ENCODE data around the gene CLCN4. TPM values are rescaled to one million over a fixed set of nuclear protein-coding genes. Genes with fewer than 3 reads are reported as not detected.

The CLCN4 gene
- total and polyA plus RNA-seq, 7 experiments from 2014 or later = 0.02 to 0.42 (median 0.11) TPM; not detected in 2

- H3K4me1 Mint-ChIP-seq = peaks cover 0 to 7% (median 4%) of the 10 kb centered on the region in 7 donors
- ChIA-PET CTCF (no interaction called here), POLR2A (no interaction called here)
- Histone ChIP-seq H3K4me1 (ENCODE audit: control insufficient read depth in 2 of 2, insufficient read depth in 2 of 2, low read length in 2 of 2) (no peaks in the 10 kb centered on the region), H3K4me3 (ENCODE audit: low read length) (no peak overlapping the region), H3K27me3 (ENCODE audit: control insufficient read depth in 2 of 2, insufficient read depth in 2 of 2, low read length in 2 of 2) (no peaks in the 10 kb centered on the region), H3K36me3 (ENCODE audit: control insufficient read depth in 2 of 3, insufficient read depth in 3 of 3, low read length in 3 of 3) (no peaks in the 10 kb centered on the region), H3K9me3 (ENCODE audit: control insufficient read depth in 2 of 3, low read length in 3 of 3) (no peaks in the 10 kb centered on the region), H3K27ac (ENCODE audit: low read depth, low read length) (no peak overlapping the region)
- peaks cover 0 to 4% (median 0%) of the 10 kb centered on the region in 5 donors for H3K36me3 Mint-ChIP-seq
- DNase-seq = peak in 2 of 9 donors; percentile 1 to 6
- intact Hi-C loops (cut with micrococcal nuclease) = no loop called here
- peak overlapping the region in 3 of 10 donors; percentile 13 to 23 (median 23) for H3K4me3 Mint-ChIP-seq
- H3K27ac Mint-ChIP-seq = no peak overlapping the region
- ATAC-seq = no peak
- H3K9me3 Mint-ChIP-seq = peaks cover 0 to 1% (median 0%) of the 10 kb centered on the region in 11 donors
- peaks cover 24 to 47% (median 35%) of the 10 kb centered on the region in 5 donors for H3K27me3 Mint-ChIP-seq
Observed at GRCh38 chrX:10158279-10159144, 1.7 kb downstream of the CLCN4 start.

GRCh38 chrX:10159145-10159468 lies 2.3 kb downstream of the CLCN4 start:
- no peak for DNase-seq
- Mint-ChIP-seq H3K27ac (peak overlapping the region in 1 of 9 donors; percentile 87), H3K9me3 (peaks cover 0 to 2% (median 0%) of the 10 kb centered on the region in 11 donors), H3K4me3 (no peak overlapping the region), H3K36me3 (peaks cover 0 to 4% (median 0%) of the 10 kb centered on the region in 5 donors), H3K27me3 (peaks cover 24 to 47% (median 40%) of the 10 kb centered on the region in 5 donors), H3K4me1 (peaks cover 0 to 7% (median 4%) of the 10 kb centered on the region in 7 donors)
- no peak overlapping the region for H3K4me3 ChIP-seq (ENCODE audit: low read length)
- no peak for ATAC-seq
- no peaks in the 10 kb centered on the region for H3K4me1 ChIP-seq (ENCODE audit: control insufficient read depth in 2 of 2, insufficient read depth in 2 of 2, low read length in 2 of 2)
- no peaks in the 10 kb centered on the region for H3K27me3 ChIP-seq (ENCODE audit: control insufficient read depth in 2 of 2, insufficient read depth in 2 of 2, low read length in 2 of 2)
- CTCF ChIA-PET = no interaction called here
- H3K27ac ChIP-seq (ENCODE audit: low read depth, low read length) = no peak overlapping the region
- H3K9me3 ChIP-seq (ENCODE audit: control insufficient read depth in 2 of 3, low read length in 3 of 3) = no peaks in the 10 kb centered on the region
- intact Hi-C loops (cut with micrococcal nuclease) = no loop called here
- H3K36me3 ChIP-seq (ENCODE audit: control insufficient read depth in 2 of 3, insufficient read depth in 3 of 3, low read length in 3 of 3) = no peaks in the 10 kb centered on the region
- POLR2A ChIA-PET = no interaction called here

- DNase-seq = no peak
- H3K4me1 ChIP-seq (ENCODE audit: control insufficient read depth in 2 of 2, insufficient read depth in 2 of 2, low read length in 2 of 2) = no peaks in the 10 kb centered on the region
- Mint-ChIP-seq H3K4me1 (peaks cover 0 to 7% (median 4%) of the 10 kb centered on the region in 7 donors), H3K27ac (no peak overlapping the region), H3K27me3 (peaks cover 24 to 40% (median 36%) of the 10 kb centered on the region in 5 donors), H3K36me3 (peaks cover 0 to 4% (median 0%) of the 10 kb centered on the region in 5 donors), H3K9me3 (peaks cover 0 to 4% (median 0%) of the 10 kb centered on the region in 11 donors), H3K4me3 (no peak overlapping the region)
- ChIA-PET CTCF (no interaction called here), POLR2A (no interaction called here)
- intact Hi-C loops (cut with micrococcal nuclease) = no loop called here
- H3K27me3 ChIP-seq (ENCODE audit: control insufficient read depth in 2 of 2, insufficient read depth in 2 of 2, low read length in 2 of 2) = no peaks in the 10 kb centered on the region
- H3K27ac ChIP-seq (ENCODE audit: low read depth, low read length) = no peak overlapping the region
- H3K36me3 ChIP-seq (ENCODE audit: control insufficient read depth in 2 of 3, insufficient read depth in 3 of 3, low read length in 3 of 3) = no peaks in the 10 kb centered on the region
- ATAC-seq = no peak
- no peak overlapping the region for H3K4me3 ChIP-seq (ENCODE audit: low read length)
- H3K9me3 ChIP-seq (ENCODE audit: control insufficient read depth in 2 of 3, low read length in 3 of 3) = no peaks in the 10 kb centered on the region
Observed at GRCh38 chrX:10160211-10160610, 3.4 kb downstream of the CLCN4 start.

- intact Hi-C loops (cut with micrococcal nuclease) = no loop called here
- no peak overlapping the region for H3K4me3 Mint-ChIP-seq
- ChIA-PET POLR2A (no interaction called here), CTCF (no interaction called here)
- DNase-seq (no peak), ATAC-seq (no peak)
- Histone ChIP-seq H3K36me3 (ENCODE audit: control insufficient read depth in 2 of 3, insufficient read depth in 3 of 3, low read length in 3 of 3) (no peaks in the 10 kb centered on the region), H3K4me3 (ENCODE audit: low read length) (no peak overlapping the region), H3K9me3 (ENCODE audit: control insufficient read depth in 2 of 3, low read length in 3 of 3) (no peaks in the 10 kb centered on the region), H3K4me1 (ENCODE audit: control insufficient read depth in 2 of 2, insufficient read depth in 2 of 2, low read length in 2 of 2) (no peaks in the 10 kb centered on the region), H3K27me3 (ENCODE audit: control insufficient read depth in 2 of 2, insufficient read depth in 2 of 2, low read length in 2 of 2) (no peaks in the 10 kb centered on the region), H3K27ac (ENCODE audit: low read depth, low read length) (no peak overlapping the region)
- peaks cover 0 to 4% (median 0%) of the 10 kb centered on the region in 5 donors for H3K36me3 Mint-ChIP-seq
- no peak overlapping the region for H3K27ac Mint-ChIP-seq
- H3K4me1 Mint-ChIP-seq = peaks cover 0 to 7% (median 0%) of the 10 kb centered on the region in 7 donors
- peaks cover 22 to 27% (median 24%) of the 10 kb centered on the region in 5 donors for H3K27me3 Mint-ChIP-seq
- H3K9me3 Mint-ChIP-seq = peaks cover 0 to 4% (median 0%) of the 10 kb centered on the region in 11 donors
Observed at GRCh38 chrX:10163031-10163430, 6.3 kb downstream of the CLCN4 start.

GRCh38 chrX:10164879-10165278 lies 8.1 kb downstream of the CLCN4 start:
- Mint-ChIP-seq H3K4me1 (peaks cover 0 to 2% (median 0%) of the 10 kb centered on the region in 7 donors), H3K27ac (no peak overlapping the region), H3K27me3 (peaks cover 9 to 19% (median 19%) of the 10 kb centered on the region in 5 donors), H3K4me3 (no peak overlapping the region), H3K36me3 (peaks cover 0 to 4% (median 0%) of the 10 kb centered on the region in 5 donors), H3K9me3 (peaks cover 0 to 3% (median 0%) of the 10 kb centered on the region in 11 donors)
- H3K27ac ChIP-seq (ENCODE audit: low read depth, low read length) = no peak overlapping the region
- no peaks in the 10 kb centered on the region for H3K27me3 ChIP-seq (ENCODE audit: control insufficient read depth in 2 of 2, insufficient read depth in 2 of 2, low read length in 2 of 2)
- POLR2A ChIA-PET = no interaction called here
- ATAC-seq (no peak), DNase-seq (no peak)
- intact Hi-C loops (cut with micrococcal nuclease) = no loop called here
- no peak overlapping the region for H3K4me3 ChIP-seq (ENCODE audit: low read length)
- H3K9me3 ChIP-seq (ENCODE audit: control insufficient read depth in 2 of 3, low read length in 3 of 3) = no peaks in the 10 kb centered on the region
- H3K36me3 ChIP-seq (ENCODE audit: control insufficient read depth in 2 of 3, insufficient read depth in 3 of 3, low read length in 3 of 3) = no peaks in the 10 kb centered on the region
- CTCF ChIA-PET = no interaction called here
- no peaks in the 10 kb centered on the region for H3K4me1 ChIP-seq (ENCODE audit: control insufficient read depth in 2 of 2, insufficient read depth in 2 of 2, low read length in 2 of 2)

- Mint-ChIP-seq H3K4me1 (peaks cover 0 to 2% (median 0%) of the 10 kb centered on the region in 7 donors), H3K27ac (no peak overlapping the region), H3K27me3 (peaks cover under 1 to 11% (median 10%) of the 10 kb centered on the region in 5 donors), H3K4me3 (no peak overlapping the region), H3K36me3 (no peaks in the 10 kb centered on the region), H3K9me3 (peaks cover 0 to 3% (median 0%) of the 10 kb centered on the region in 11 donors)
- Histone ChIP-seq H3K27me3 (ENCODE audit: control insufficient read depth in 2 of 2, insufficient read depth in 2 of 2, low read length in 2 of 2) (no peaks in the 10 kb centered on the region), H3K36me3 (ENCODE audit: control insufficient read depth in 2 of 3, insufficient read depth in 3 of 3, low read length in 3 of 3) (no peaks in the 10 kb centered on the region), H3K9me3 (ENCODE audit: control insufficient read depth in 2 of 3, low read length in 3 of 3) (no peaks in the 10 kb centered on the region), H3K27ac (ENCODE audit: low read depth, low read length) (no peak overlapping the region), H3K4me1 (ENCODE audit: control insufficient read depth in 2 of 2, insufficient read depth in 2 of 2, low read length in 2 of 2) (no peaks in the 10 kb centered on the region), H3K4me3 (ENCODE audit: low read length) (no peak overlapping the region)
- ChIA-PET CTCF (no interaction called here), POLR2A (no interaction called here)
- DNase-seq = no peak
- intact Hi-C loops (cut with micrococcal nuclease) = no loop called here
- peak; percentile 57 for ATAC-seq
Observed at GRCh38 chrX:10165580-10166247, 8.9 kb downstream of the CLCN4 start.
